Cardiac muscle cell (in vitro differentiated cells and primary cell): ENCODE results near the gene GPX8. TPM values are rescaled to one million over a fixed set of nuclear protein-coding genes. Genes with fewer than 3 reads are reported as not detected.

Experiments used
- DNase-seq, 2 donors: peaks; one replicate each; pipeline versions ENCODE4 v3.0.0 to v3.0.0-alpha.2; 2010 to 2017; ENCODE audit warnings: low read depth in 1 of 2, low spot score in 1 of 2
- H3K27ac ChIP-seq: fragments of 200-600 bp; sonication (generic); 2 replicates; pipeline ENCODE4 v1.5.1; 2016
- H3K27me3 ChIP-seq: fragments of 200-600 bp; sonication (generic); 2 replicates; pipeline ENCODE4 v1.6.0; 2016; ENCODE audit warnings: control low read depth
- H3K36me3 ChIP-seq: fragments of 200-600 bp; sonication (generic); 2 replicates; pipeline ENCODE4 v1.5.1; 2016; ENCODE audit warnings: control low read depth
- H3K4me1 ChIP-seq: fragments of 200-600 bp; sonication (generic); 2 replicates; pipeline ENCODE4 v1.8.1; 2017; ENCODE audit warnings: low read depth, mild to moderate bottlenecking, mixed run types
- H3K4me3 ChIP-seq: fragments of 200-600 bp; sonication (generic); 2 replicates; pipeline ENCODE4 v1.5.1; 2016; ENCODE audit warnings: mild to moderate bottlenecking
- H3K9me3 ChIP-seq: fragments of 200-600 bp; sonication (generic); 2 replicates; pipeline ENCODE4 v1.5.1; 2017; ENCODE audit warnings: low read depth, mild to moderate bottlenecking, control low read depth
- polyA plus RNA-seq: library from polyadenylated mRNA; unstranded; fragments of >200 nt; fragmentation: Nextera tagmentation; extraction: Ambion mirVana; gene quantifications from 2 replicates; pipeline ENCODE4 v1.2.1, GENCODE V29; 2016
- total RNA-seq: library from RNA; depleted of rRNA; stranded (reverse); fragments of >200 nt; gene quantifications from 2 replicates; pipeline ENCODE4 v1.2.3, GENCODE V29; 2016
- TF ChIP-seq, protein P1 (sequence below): IDR thresholded peaks from 2 replicates; pipeline ENCODE4 v1.5.1; 2012; ENCODE audit warnings: low read depth, mild to moderate bottlenecking, low read length

GPX8 gene
- total and polyA plus RNA-seq, 2 experiments from 2014 or later = 44.5 to 68.5 TPM

DNA sequence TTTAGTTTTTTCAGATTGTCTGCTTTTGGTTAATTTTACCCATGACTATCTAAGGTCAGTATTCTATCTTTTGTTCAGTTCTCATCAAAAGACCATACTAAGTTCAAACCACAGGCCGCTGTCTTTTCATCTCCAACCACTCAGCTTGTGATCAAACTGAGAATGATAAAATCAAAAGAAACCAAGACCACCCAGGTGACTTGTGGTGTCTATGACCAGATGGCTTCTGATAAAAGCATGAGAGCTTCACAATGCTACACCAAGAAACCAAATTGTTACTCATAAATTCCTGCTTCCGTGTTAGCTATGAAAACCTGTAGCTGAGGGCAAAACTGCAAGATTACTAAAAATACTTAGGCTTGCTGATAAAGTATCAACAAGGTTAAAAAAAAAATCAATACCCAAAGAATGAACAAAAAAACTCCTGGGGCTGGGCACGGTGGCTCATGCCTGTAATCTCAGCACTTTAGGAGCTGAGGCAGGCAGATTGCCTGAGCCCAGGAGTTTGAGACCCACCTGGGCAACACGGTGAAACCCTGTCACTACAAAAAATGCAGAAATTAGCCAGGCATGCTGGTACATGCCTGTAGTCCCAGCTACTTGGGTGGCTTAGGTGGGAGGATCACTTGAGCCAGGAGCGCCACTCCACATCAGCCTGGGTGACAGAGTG, 25.8 kb upstream of the GPX8 start:
- Histone ChIP-seq H3K9me3 (no peaks in the 10 kb centered on the region), H3K27me3 (no peaks in the 10 kb centered on the region), H3K4me1 (no peaks in the 10 kb centered on the region), H3K4me3 (no peak overlapping the region), H3K27ac (no peak overlapping the region), H3K36me3 (no peaks in the 10 kb centered on the region)
- no peak for DNase-seq
- TF ChIP-seq, protein P1, sequence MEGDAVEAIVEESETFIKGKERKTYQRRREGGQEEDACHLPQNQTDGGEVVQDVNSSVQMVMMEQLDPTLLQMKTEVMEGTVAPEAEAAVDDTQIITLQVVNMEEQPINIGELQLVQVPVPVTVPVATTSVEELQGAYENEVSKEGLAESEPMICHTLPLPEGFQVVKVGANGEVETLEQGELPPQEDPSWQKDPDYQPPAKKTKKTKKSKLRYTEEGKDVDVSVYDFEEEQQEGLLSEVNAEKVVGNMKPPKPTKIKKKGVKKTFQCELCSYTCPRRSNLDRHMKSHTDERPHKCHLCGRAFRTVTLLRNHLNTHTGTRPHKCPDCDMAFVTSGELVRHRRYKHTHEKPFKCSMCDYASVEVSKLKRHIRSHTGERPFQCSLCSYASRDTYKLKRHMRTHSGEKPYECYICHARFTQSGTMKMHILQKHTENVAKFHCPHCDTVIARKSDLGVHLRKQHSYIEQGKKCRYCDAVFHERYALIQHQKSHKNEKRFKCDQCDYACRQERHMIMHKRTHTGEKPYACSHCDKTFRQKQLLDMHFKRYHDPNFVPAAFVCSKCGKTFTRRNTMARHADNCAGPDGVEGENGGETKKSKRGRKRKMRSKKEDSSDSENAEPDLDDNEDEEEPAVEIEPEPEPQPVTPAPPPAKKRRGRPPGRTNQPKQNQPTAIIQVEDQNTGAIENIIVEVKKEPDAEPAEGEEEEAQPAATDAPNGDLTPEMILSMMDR = no peak

- no peaks in the 10 kb centered on the region for H3K36me3 ChIP-seq
- H3K9me3 ChIP-seq = no peaks in the 10 kb centered on the region
- no peak for DNase-seq
- H3K27ac ChIP-seq = no peak overlapping the region
- TF ChIP-seq, protein P1 = no peak
- H3K27me3 ChIP-seq = no peaks in the 10 kb centered on the region
- H3K4me1 ChIP-seq = no peaks in the 10 kb centered on the region
- no peak overlapping the region for H3K4me3 ChIP-seq
These were observed 23.4 kb upstream of the GPX8 start for GRCh38 chr5:55136521-55136920.

DNA sequence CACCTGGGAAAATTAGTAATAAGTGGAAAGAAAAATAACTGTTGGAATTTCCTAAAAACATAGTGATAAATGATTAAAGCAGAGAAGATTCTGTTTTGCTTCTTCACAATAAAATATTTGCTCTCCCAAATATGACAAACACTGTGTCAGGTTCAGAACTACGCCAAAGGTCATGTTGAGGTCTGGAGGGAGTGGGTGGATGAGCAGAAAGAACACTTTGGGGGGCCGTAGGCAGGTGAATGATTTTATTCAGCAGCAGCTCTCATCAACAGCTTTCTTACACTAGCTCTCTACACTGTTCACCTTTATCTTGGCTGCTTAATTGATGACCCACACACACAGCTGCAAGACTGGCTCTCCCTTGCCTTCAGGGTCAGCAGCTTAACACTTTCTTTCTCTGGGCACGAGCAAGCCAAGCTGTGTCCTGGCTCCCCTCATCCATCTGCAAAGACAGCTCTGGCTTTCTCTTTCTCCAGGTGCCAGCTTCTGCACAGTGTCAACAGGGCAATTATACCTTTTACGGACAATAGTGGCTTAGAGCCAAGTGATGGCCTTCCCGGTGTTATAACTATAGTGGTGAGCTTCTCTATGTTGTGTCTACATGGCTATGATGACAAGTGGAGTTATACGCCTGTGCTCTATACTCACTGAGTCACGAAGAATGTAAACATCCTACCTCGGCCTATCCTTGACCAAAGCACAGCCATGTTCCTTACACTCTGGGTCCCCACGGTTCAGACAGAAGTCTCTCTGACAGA, 18.9 kb upstream of the GPX8 start:
- H3K27me3 ChIP-seq = no peaks in the 10 kb centered on the region
- DNase-seq = no peak
- TF ChIP-seq, protein P1 = no peak
- no peaks in the 10 kb centered on the region for H3K36me3 ChIP-seq
- no peaks in the 10 kb centered on the region for H3K9me3 ChIP-seq
- no peak overlapping the region for H3K27ac ChIP-seq
- H3K4me3 ChIP-seq = no peak overlapping the region
- H3K4me1 ChIP-seq = no peaks in the 10 kb centered on the region

DNA sequence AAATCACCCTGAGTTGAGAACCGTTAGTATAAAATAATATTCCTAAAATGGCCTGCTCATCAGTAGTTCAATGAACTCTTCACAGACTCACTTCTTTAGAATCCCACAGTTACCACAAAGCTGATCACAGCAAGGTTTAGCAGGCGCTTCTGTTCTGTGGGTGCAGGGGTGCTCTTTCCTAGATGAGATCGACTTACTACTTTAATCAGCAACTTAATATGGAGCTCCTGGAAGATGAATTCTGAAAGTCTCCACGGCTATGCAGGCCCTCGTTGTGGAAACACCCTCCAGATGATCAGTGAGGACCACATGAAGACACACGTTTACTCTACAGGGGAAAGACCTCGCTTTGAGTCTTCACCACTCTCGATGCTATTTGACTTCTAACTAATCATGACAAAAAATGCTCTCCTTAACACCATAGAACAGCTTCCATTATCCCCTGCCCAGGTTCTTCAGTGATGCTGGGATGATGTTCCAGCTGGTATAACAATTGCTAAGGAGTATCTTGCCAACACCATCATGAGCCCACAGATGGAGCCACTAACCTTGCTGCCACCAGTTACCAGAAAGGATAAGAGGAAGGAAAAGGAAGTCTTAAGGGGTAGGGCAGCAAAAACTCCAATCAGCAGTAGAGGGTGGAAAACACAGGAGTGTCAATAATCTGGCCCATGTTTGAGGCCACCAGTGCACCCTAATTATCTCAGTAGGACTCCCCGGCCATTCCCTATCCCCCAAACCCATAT, 17.9 kb upstream of the GPX8 start:
- Histone ChIP-seq H3K9me3 (no peaks in the 10 kb centered on the region), H3K4me3 (no peak overlapping the region), H3K27ac (no peak overlapping the region), H3K36me3 (no peaks in the 10 kb centered on the region), H3K27me3 (no peaks in the 10 kb centered on the region), H3K4me1 (no peaks in the 10 kb centered on the region)
- TF ChIP-seq, protein P1 = no peak
- no peak for DNase-seq

- Histone ChIP-seq H3K4me3 (no peak overlapping the region), H3K36me3 (no peaks in the 10 kb centered on the region), H3K27ac (no peak overlapping the region), H3K4me1 (no peaks in the 10 kb centered on the region), H3K9me3 (no peaks in the 10 kb centered on the region), H3K27me3 (no peaks in the 10 kb centered on the region)
- DNase-seq = peak in 1 of 2 donors; percentile 35
- TF ChIP-seq, protein P1 = no peak
These were observed 16.3 kb upstream of the GPX8 start for GRCh38 chr5:55143624-55144023.
